K562 (cell line): ENCODE results near the gene SVIL. TPM values are rescaled to one million over a fixed set of nuclear protein-coding genes. Genes with fewer than 3 reads are reported as not detected.

Experiments
- ATAC-seq: fragments of 200-7000 bp; cut with Tn5 transposase; 3 replicates; pipeline ENCODE4 v1.9.1; 2020; ENCODE audit warnings: moderate library complexity
- BruUV-seq: library from RNA; stranded (reverse); fragments of 400-500 nt; replicated peaks from 2 replicates; lab custom pipeline; 2021; lab: Mats Ljungman, UMichigan
- CTCF ChIA-PET: fragments of 300-600 bp; formaldehyde crosslinking; extraction: SDS; loops from one replicate; lab custom pipeline; 2021; ENCODE audit warnings: low intra/inter-chr PET ratio; lab: Yijun Ruan, JAX
- POLR2A ChIA-PET: fragments of 300-600, 350-650 bp; sonication (Branson Sonifier 250); formaldehyde crosslinking; extraction: SDS; loops from one replicate; lab custom pipeline; 2021; ENCODE audit warnings: antibody characterized with exemption, inconsistent platforms; lab: Yijun Ruan, JAX
- DNase-seq, 4 experiments: peaks; one replicate each; pipeline versions ENCODE4 v3.0.0 to v3.0.0-alpha.2; 2011 to 2018; ENCODE audit warnings: low spot score in 3 of 4, mixed read lengths in 3 of 4; ENCODE audit errors: extremely low read depth in 1 of 4
- FAIRE-seq: peaks from 2 replicates; lab custom pipeline; 2011; peaks lifted over from hg19 to GRCh38; lab: Jason Lieb, UNC
- H2AFZ ChIP-seq: 2 replicates; pipeline ENCODE4 v1.6.0; 2011; ENCODE audit warnings: low read depth, low read length, control low read depth, inconsistent platforms
- H3K27ac ChIP-seq: fragments of 200-600 bp; 3 replicates; pipeline ENCODE4 v1.8.0; 2011; ENCODE audit warnings: low read depth, mild to moderate bottlenecking, control low read depth, inconsistent platforms, low read length, moderate library complexity, mixed read lengths; ENCODE audit errors: extremely low read depth
- H3K27me3 ChIP-seq, 2 experiments: fragments of 300-600 bp in 1 of 2; 2 replicates in 1 of 2; 3 replicates in 1 of 2; pipeline versions ENCODE4 v1.6.0 to v1.8.0; 2011; ENCODE audit warnings: inconsistent platforms in 2 of 2, low read length in 2 of 2, mild to moderate bottlenecking in 1 of 2, mixed read lengths in 1 of 2, moderate library complexity in 1 of 2; ENCODE audit not compliant: control insufficient read depth in 2 of 2, insufficient read depth in 2 of 2
- H3K36me3 ChIP-seq: fragments of 300-600 bp; 3 replicates; pipeline ENCODE4 v1.8.0; 2011; ENCODE audit warnings: mild to moderate bottlenecking, low read length, inconsistent platforms; ENCODE audit not compliant: control insufficient read depth, insufficient read depth
- H3K4me1 ChIP-seq, 2 experiments: fragments of 200-600 bp in 1 of 2; replicated peaks in 1 of 2; 2 replicates in 1 of 2; 3 replicates in 1 of 2; pipeline versions ENCODE4 v1.5.1 to v1.8.0; 2011; ENCODE audit warnings: inconsistent platforms in 2 of 2, low read length in 2 of 2, mild to moderate bottlenecking in 1 of 2, mixed read lengths in 1 of 2, moderate library complexity in 1 of 2; ENCODE audit not compliant: control insufficient read depth in 2 of 2, insufficient read depth in 2 of 2
- H3K4me2 ChIP-seq: 2 replicates; pipeline ENCODE4 v1.6.1; 2011; ENCODE audit warnings: low read length, control low read depth, inconsistent platforms, mixed read lengths; ENCODE audit not compliant: insufficient read depth
- H3K4me3 ChIP-seq: fragments of 200-600 bp; sonication (generic), shearing (Covaris generic); 2 replicates; pipeline ENCODE4 v1.5.1; 2016; ENCODE audit warnings: control low read depth, inconsistent platforms
- H3K79me2 ChIP-seq: fragments of 200-600 bp; 3 replicates; pipeline ENCODE4 v1.8.0; 2011; ENCODE audit warnings: low read length, inconsistent platforms; ENCODE audit not compliant: control insufficient read depth, insufficient read depth
- H3K9ac ChIP-seq, 2 experiments: 2 replicates each; pipeline versions ENCODE4 v1.6.0 to v1.6.1; 2011; ENCODE audit warnings: low read depth in 2 of 2, low read length in 2 of 2, control low read depth in 1 of 2, inconsistent platforms in 1 of 2, mild to moderate bottlenecking in 1 of 2, mixed read lengths in 1 of 2; ENCODE audit not compliant: insufficient read depth in 1 of 2
- H3K9me1 ChIP-seq: one replicate; pipeline ENCODE4 v1.6.0; 2011; ENCODE audit warnings: inconsistent platforms, mild to moderate bottlenecking, low read length, moderate library complexity; ENCODE audit not compliant: control insufficient read depth, insufficient read depth
- H3K9me3 ChIP-seq: replicated peaks from 2 replicates; pipeline ENCODE4 v1.5.1; 2011; ENCODE audit warnings: low read depth, low read length, inconsistent platforms; ENCODE audit not compliant: control insufficient read depth, insufficient read depth
- H4K20me1 ChIP-seq: replicated peaks from 2 replicates; pipeline ENCODE4 v1.6.1; 2011; ENCODE audit warnings: low read length, inconsistent platforms, mixed read lengths; ENCODE audit not compliant: control insufficient read depth, insufficient read depth
- EGR1 ChIP-seq: fragments of 450-650 bp; conservative IDR thresholded peaks from 2 replicates; pipeline ENCODE4 v1.6.1; 2017; ENCODE audit warnings: mild to moderate bottlenecking
- KDM2B ChIP-seq: fragments of 250-450 bp; sonication (Bioruptor Pico); IDR thresholded peaks from 2 replicates; pipeline ENCODE4 v1.8.0; 2021; ENCODE audit warnings: mild to moderate bottlenecking, moderate library complexity
- MAFK ChIP-seq: IDR thresholded peaks from 2 replicates; pipeline ENCODE4 v1.6.1; 2011; ENCODE audit warnings: low read length, improper control_type of control experiment
- MIER1 ChIP-seq: fragments of 450-650 bp; IDR thresholded peaks from 2 replicates; pipeline ENCODE4 v1.6.1; 2016; ENCODE audit warnings: antibody characterized with exemption, mild to moderate bottlenecking, low read depth
- OTX1 ChIP-seq: fragments of 450-650 bp; formaldehyde crosslinking; IDR thresholded peaks from 2 replicates; pipeline ENCODE4 v1.4.0; 2022; ENCODE audit warnings: mild to moderate bottlenecking
- PHTF2 ChIP-seq: fragments of 250-450 bp; sonication (Bioruptor Pico); IDR thresholded peaks from 2 replicates; pipeline ENCODE4 v1.5.0; 2021; ENCODE audit warnings: mild to moderate bottlenecking
- POLR3G ChIP-seq: IDR thresholded peaks from 2 replicates; pipeline ENCODE4 v1.6.1; 2011; ENCODE audit not compliant: insufficient read length, insufficient replicate concordance; ENCODE audit errors: extremely low read depth
- SIN3B ChIP-seq: fragments of 450-650 bp; IDR thresholded peaks from 2 replicates; pipeline ENCODE4 v1.6.1; 2017; ENCODE audit warnings: low read depth, mild to moderate bottlenecking, moderate library complexity
- SMAD4 ChIP-seq: fragments of 250-450 bp; sonication (Bioruptor Pico); conservative IDR thresholded peaks from 2 replicates; pipeline ENCODE4 v1.8.0; 2021; ENCODE audit warnings: inconsistent platforms, mild to moderate bottlenecking, moderate library complexity
- ZNF239 ChIP-seq: fragments of 250-450 bp; sonication (Bioruptor Pico); IDR thresholded peaks from 2 replicates; pipeline ENCODE4 v1.4.0; 2020; ENCODE audit warnings: mild to moderate bottlenecking
- ZNF282 ChIP-seq: sonication (generic); formaldehyde crosslinking; IDR thresholded peaks from 2 replicates; pipeline ENCODE4 v1.8.1; 2023; ENCODE audit warnings: missing genetic modification reagents
- ZNF395 ChIP-seq: fragments of 200-800 bp; sonication (Bioruptor generic); IDR thresholded peaks from 2 replicates; pipeline ENCODE4 v1.6.1; 2017; ENCODE audit warnings: missing genetic modification characterization, missing compliant biosample characterization
- ZNF431 ChIP-seq: sonication (generic); formaldehyde crosslinking; IDR thresholded peaks from 2 replicates; pipeline ENCODE4 v1.8.0; 2022; ENCODE audit warnings: mild to moderate bottlenecking, missing genetic modification reagents
- ZNF785 ChIP-seq: fragments of 250-450 bp; sonication (Bioruptor Pico); IDR thresholded peaks from 2 replicates; pipeline ENCODE4 v1.4.0; 2020; ENCODE audit warnings: mild to moderate bottlenecking
- ZNF79 ChIP-seq: fragments of 250-450 bp; sonication (Bioruptor Pico); IDR thresholded peaks from 2 replicates; pipeline ENCODE4 v1.4.0; 2020; ENCODE audit warnings: low read depth, mild to moderate bottlenecking, moderate library complexity
- WGBS: fragments of 100-300 bp; shearing (Covaris generic); methylation state at CpG from one replicate; pipeline ENCODE4 v1.1.6; 2016; ENCODE audit warnings: low coverage, mixed read lengths; ENCODE audit not compliant: insufficient coverage; ENCODE audit errors: missing lambda C conversion rate; 5-methylcytosine and 5-hydroxymethylcytosine counted together
- in situ Hi-C: fragments of 300-500 bp; cut with MboI; formaldehyde crosslinking; loops from 4 replicates; pipeline ENCODE4 v1.15.0; 2018; ENCODE audit warnings: inconsistent platforms, mixed read lengths
- intact Hi-C: fragments of 100-400 bp; cut with micrococcal nuclease; formaldehyde crosslinking; loops from 2 replicates; pipeline ENCODE4 v1.14.2; 2022
- polyA plus RNA-seq, 8 experiments: library from polyadenylated mRNA; depleted of rRNA in 4 of 8; stranded (reverse) in 5 of 8; unstranded in 3 of 8; fragments of >200 nt; fragmentation: Nextera tagmentation in 2 of 8; fragmentation: Illumina TruSeq in 1 of 8; extraction: Ambion mirVana in 2 of 8; extraction: Trizol in 1 of 8; gene quantifications; 2 replicates each; pipeline versions ENCODE4 v1.2.1 to v1.2.3, GENCODE V29; 2011 to 2014; ENCODE audit warnings: inconsistent platforms in 1 of 8, missing spikeins in 1 of 8
- total RNA-seq, 7 experiments: library from RNA; depleted of rRNA in 6 of 7; stranded (reverse); fragments of >200 nt in 6 of 7; fragmentation: Illumina TruSeq in 2 of 7; extraction: Trizol in 2 of 7; gene quantifications; 2 replicates each; pipeline versions ENCODE4 v1.2.1 to v1.2.3, GENCODE V29; 2011 to 2021; ENCODE audit warnings: low replicate concordance in 1 of 7
- TF ChIP-seq, protein P1 (sequence below): sonication (generic); formaldehyde crosslinking; IDR thresholded peaks from 2 replicates; pipeline ENCODE4 v1.8.1; 2023; ENCODE audit warnings: mild to moderate bottlenecking, missing genetic modification reagents, moderate library complexity
- TF ChIP-seq, protein P2 (sequence below): sonication (generic); formaldehyde crosslinking; IDR thresholded peaks from 2 replicates; pipeline ENCODE4 v1.8.1; 2023; ENCODE audit warnings: mild to moderate bottlenecking, missing genetic modification reagents

Gene SVIL
- total and polyA plus RNA-seq, 9 of the 15 experiments (the other 6 are each of a cell fraction or from before 2014, with no cell fraction given), result under 0.01 to 0.18 (median 0.05) TPM; not detected in 3

GRCh38 chr10:29499993-29500537, 134.7 kb downstream of the SVIL start:
- BruUV-seq, result no TSS peak
- Histone ChIP-seq H3K79me2 (no peaks in the 10 kb centered on the region), H3K9me1 (no peaks in the 10 kb centered on the region), H2AFZ (no peak overlapping the region), H3K27me3 (peaks cover 10 to 16% of the 10 kb centered on the region in 2 experiments), H3K9ac (no peak overlapping the region), H3K4me2 (no peak overlapping the region)
- intact Hi-C loops, result no loop called here
- CTCF ChIA-PET, result no interaction called here
- POLR2A ChIA-PET, result no interaction called here
- in situ Hi-C loops, result loop anchor here (5.0 kb wide), 1 partner anchor 1187 kb away; no protein-coding TSS in a partner anchor
- no peak for TF ChIP-seq ZNF79
- no peak for TF ChIP-seq ZNF239 (CRISPR knock-in tag)
- TF ChIP-seq SMAD4 (CRISPR knock-in tag), result no peak
- TF ChIP-seq MAFK, result no peak
- TF ChIP-seq ZNF785 (CRISPR knock-in tag), result no peak
- no peak for TF ChIP-seq KDM2B
- no peak for TF ChIP-seq OTX1 (CRISPR knock-in tag)
- no peak for TF ChIP-seq PHTF2 (CRISPR knock-in tag)
- no peak for TF ChIP-seq EGR1
- TF ChIP-seq ZNF431 (CRISPR knock-in tag), result no peak
- TF ChIP-seq SIN3B, result no peak
- TF ChIP-seq MIER1, result no peak
- TF ChIP-seq ZNF282, result no peak
- TF ChIP-seq, protein P1, sequence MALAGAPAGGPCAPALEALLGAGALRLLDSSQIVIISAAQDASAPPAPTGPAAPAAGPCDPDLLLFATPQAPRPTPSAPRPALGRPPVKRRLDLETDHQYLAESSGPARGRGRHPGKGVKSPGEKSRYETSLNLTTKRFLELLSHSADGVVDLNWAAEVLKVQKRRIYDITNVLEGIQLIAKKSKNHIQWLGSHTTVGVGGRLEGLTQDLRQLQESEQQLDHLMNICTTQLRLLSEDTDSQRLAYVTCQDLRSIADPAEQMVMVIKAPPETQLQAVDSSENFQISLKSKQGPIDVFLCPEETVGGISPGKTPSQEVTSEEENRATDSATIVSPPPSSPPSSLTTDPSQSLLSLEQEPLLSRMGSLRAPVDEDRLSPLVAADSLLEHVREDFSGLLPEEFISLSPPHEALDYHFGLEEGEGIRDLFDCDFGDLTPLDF, result no peak
- no peak for TF ChIP-seq ZNF395 (CRISPR knock-in tag)
- TF ChIP-seq, protein P2, sequence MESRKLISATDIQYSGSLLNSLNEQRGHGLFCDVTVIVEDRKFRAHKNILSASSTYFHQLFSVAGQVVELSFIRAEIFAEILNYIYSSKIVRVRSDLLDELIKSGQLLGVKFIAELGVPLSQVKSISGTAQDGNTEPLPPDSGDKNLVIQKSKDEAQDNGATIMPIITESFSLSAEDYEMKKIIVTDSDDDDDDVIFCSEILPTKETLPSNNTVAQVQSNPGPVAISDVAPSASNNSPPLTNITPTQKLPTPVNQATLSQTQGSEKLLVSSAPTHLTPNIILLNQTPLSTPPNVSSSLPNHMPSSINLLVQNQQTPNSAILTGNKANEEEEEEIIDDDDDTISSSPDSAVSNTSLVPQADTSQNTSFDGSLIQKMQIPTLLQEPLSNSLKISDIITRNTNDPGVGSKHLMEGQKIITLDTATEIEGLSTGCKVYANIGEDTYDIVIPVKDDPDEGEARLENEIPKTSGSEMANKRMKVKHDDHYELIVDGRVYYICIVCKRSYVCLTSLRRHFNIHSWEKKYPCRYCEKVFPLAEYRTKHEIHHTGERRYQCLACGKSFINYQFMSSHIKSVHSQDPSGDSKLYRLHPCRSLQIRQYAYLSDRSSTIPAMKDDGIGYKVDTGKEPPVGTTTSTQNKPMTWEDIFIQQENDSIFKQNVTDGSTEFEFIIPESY (CRISPR knock-in tag), result no peak
- TF ChIP-seq POLR3G, result no peak
- TF ChIP-seq, all 486 proteins: peak for 0
- H3K4me1 ChIP-seq, result no peaks in the 10 kb centered on the region; a peak in 1 of 5 replicates
- no peak overlapping the region for H3K27ac ChIP-seq
- WGBS, result 0% methylated on average over 11 of the region's 13 CpGs
- DNase-seq (no peak), ATAC-seq (no peak), FAIRE-seq (no peak)
- no peaks in the 10 kb centered on the region for H4K20me1 ChIP-seq
- no peaks in the 10 kb centered on the region for H3K9me3 ChIP-seq
- no peaks in the 10 kb centered on the region for H3K36me3 ChIP-seq
- no peak overlapping the region for H3K4me3 ChIP-seq
